NOMO-1 treated with DMSO at 0.1 percent for 48 hours (cell line): ENCODE results near the gene SESN3.
A peak's percentile ranks its signal among the peaks of the same experiment; 100 is the strongest.
"Not testable (repeated sequence)": the region's sequence is repeated elsewhere in the genome, so short reads cannot be mapped to it uniquely, and the experiment has no call there.

Experiments used
- DNase-seq: peaks from one replicate; lab custom pipeline; 2025; ENCODE audit not compliant: unreplicated experiment; lab: John Stamatoyannopoulos, UW

SESN3 gene

GRCh38 chr11:95154514-95154913 is 76.5 kb downstream of the SESN3 start:
- peak; percentile 52 for DNase-seq

DNA sequence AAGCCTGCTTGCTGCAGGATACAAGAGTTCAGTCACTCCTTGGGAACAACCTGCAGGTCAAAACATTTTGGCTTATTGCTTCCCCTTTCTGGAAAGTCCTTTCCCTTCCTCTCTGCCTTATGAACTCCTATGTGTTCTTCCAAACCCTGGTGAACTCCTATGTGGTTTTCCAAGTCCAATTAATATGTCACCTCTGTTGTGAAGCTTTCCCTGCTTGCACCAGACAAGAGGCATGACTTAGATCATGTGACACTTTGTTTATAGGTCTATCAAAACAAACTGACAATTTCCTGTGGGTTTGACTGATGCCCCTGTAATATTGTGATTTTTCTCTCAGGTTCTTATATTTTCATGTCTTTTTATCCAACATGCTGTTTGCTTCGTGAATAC is 77.2 kb downstream of the SESN3 start:
- no peak for DNase-seq

DNA sequence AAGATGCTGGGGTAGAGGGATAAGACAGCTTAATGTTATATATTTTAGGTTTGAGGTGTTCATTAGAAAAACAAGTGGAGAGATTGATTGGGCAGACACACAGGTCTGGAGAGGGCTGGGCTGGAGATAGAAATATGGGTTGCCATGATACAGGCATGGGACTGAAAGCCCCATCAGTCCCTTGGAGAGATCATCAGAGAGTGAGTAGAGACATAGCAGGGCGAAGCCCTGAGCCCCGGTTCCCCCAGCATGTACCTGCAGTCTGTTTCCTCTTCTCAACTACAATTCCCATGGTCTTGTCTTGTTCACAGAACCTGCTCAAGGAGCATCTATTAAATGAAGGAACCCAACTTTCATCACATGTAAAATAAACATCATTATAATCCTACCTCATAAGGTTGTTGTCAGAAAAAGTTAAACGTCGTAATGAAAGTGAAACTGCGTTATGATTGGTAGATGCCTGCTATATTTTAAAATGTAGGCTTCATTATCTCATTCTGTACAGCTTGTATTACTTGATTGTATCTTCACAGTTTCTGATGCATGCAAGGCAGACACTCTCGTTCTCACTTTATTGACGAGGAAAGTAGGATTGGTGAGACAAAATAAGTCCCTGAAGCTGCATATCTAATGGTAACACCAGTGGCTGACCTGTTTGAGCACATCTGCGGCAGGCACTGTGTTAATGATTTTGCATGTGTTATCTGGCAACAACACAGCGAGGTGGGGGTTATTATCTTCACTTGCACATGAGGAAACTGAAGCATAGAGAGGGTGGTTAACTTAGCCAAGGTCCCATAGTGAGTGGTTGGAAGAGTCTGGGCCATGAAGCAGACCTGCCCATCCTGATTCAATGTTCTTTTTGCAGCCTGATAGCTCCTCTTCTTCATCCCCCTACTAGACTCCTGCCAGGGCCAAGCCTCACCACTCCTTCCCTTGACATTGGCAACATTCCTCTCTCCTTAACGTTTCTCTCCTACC is 77.8 kb downstream of the SESN3 start:
- DNase-seq, result no peak

GRCh38 chr11:95150956-95151684 is 79.9 kb downstream of the SESN3 start:
- DNase-seq, result peak; percentile 93

- DNase-seq, result no peak
Observed at GRCh38 chr11:95149651-95150364, 81.2 kb downstream of the SESN3 start.

GRCh38 chr11:95148938-95149337 is 82.1 kb downstream of the SESN3 start:
- no peak for DNase-seq

DNA sequence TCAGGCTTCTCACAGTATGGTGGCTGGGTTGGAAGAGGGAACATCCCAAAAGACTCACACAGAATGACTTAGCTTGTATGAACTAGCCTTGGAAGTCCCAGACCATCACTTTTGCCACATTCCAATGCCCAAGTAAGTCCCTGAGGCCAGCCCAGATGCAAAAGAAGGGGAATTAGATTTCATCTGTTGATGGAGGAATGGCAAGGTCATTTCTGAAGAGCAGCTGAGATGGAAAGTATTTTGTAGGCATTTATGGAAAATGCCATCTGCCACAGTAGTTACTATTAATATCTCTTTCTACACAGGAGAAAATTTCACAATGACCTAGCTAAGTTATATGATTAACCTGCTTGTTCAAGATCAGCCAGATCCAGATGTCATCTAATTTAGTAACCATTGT is 82.6 kb downstream of the SESN3 start:
- DNase-seq, result no peak

DNA sequence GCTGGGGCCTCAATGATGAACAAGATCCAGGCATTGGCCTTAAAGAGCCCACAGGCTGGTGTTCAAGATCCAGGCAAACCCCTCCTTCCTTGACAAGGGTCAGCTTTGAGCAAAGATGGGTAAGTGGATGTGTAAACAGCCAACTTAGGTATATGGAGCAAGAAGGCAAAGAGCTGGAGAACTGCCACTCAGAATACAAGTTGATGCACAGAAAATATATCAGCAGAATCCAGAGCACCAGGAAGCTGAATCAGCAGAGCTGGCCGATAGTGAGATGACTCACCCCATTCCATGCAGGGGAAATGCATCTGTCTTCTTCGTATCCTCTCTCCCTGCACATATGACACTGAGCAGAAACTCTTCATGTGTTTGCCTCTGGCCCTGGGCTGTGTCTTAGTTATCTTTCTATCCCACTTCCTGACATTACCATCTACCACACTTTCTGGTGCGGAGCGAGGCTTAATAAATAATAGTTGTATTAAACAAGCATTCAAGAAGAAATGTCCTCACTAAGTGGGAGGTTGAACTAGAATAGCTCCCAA is 83.6 kb downstream of the SESN3 start:
- no peak for DNase-seq

DNA sequence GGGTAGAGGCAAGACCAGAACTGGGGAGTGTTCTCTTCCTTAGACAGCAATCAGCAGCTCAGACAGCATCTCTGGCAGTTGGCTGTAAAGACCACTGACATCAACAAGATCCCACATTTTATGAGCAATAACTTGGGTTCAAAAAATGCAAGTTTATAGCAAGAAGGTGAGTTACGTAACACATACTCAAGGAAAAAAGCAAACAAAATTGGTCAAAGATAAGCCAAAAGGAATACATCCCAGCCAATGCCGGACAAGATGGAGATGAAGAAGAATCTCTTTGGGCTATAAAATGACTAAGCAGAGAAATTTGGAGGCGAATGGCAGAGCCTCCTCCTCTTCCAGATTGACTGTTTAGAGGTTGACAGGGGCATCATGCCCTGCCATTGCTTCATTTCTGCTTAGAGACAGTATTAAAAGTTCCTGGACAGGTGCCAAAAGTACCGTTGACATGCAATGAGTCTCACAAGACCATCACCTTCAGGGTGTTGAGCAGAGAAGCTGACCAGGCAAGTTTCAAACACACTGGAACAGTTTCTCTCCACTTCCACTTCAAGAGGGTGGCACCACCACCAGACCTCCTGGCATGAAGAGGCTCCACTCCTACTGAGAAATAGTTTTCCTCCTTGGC is 85.5 kb downstream of the SESN3 start:
- DNase-seq, result no peak

DNA sequence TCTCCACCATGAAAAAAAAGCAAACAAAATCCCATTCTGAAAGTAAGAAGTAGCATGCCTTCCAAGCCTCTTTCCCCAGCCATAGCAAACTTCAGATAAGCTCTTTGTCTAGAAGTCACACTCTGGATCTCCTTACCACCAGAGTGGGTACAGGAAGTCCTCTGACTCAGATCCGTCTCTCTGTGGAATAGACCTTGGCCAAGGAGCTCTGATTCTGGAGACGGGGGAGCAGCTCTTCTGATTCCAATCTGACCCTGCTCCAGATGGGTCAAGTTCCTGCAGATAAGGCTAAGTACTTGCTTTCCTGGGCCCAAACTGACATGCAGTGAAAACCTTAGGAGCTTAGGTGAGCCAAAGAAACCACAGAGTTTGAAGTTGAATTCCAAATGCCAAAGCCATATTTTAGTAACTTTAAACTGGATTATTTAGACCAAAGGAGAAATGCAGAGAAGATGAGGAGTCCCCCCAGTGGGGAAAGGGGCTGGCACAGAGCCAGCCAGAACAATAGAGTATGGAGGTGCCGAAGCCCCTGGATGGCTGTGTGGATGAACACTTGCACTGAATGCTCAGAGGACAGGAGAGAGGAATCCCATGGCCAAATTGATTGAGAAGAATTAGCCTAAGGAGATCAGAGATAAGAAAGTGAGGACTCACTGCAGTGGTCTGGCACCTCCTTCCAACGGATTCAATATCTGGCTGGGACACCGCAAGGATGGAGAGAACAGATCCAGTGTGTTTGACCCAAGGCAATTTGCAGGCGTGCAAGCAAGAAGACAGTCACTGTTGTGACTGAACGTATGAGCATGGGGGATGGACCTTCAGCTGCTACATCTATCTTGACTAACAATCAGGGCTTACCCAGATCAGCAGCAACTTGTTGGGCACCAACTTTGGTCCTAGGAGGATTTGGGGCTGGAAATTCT is 86.4 kb downstream of the SESN3 start:
- no peak for DNase-seq

GRCh38 chr11:95143106-95143681 is 87.8 kb downstream of the SESN3 start:
- no peak for DNase-seq

DNA sequence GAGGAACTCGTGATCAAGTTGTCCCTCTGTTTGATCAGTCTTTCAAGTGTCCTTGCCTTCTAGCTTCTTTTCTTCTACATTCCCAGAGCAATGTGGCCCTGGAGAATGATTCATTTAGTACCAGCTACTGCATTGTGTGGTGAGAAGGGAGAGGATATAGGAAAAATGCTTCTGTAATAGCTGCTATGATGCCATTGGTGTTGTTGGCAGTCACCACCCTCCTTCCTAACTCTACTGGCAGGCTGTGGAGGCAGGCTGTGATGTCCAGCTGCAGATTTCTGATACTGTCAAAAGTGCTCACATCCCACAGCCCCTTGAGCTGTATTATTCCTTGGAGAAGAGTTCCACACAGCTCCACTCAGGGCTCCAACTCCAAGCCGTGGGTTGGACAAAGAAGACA is 88.6 kb downstream of the SESN3 start:
- no peak for DNase-seq

DNA sequence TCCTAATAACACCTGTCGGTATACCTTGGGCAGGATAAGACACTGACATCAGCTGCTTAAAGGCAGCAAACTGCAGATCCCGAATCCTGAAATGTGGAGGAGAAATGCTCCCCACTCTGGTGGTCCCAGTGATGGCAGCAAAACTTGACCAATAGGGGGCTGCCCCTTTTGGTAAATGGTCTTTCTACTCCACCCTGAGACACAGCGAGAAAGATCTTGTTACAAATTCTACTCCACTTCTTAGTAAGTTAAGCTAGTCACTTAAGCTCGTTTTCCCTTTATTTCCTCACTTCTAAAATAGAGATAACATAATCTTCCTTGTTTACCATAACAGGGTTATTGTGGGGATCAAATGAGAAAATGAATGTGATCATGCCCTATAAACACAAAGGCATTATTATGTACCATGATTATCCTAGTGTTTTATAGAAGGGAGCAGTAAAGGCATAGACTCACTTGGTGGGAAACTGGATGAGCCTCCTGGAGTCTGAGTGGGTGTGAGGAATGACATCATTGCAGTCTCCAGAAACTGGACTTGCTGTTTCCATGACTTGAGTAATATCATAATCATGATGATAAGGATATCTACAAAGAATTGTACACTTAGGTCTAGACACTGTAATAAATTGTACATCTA is 90.5 kb downstream of the SESN3 start:
- no peak for DNase-seq

GRCh38 chr11:95138448-95138847 is 92.6 kb downstream of the SESN3 start:
- peak; percentile 46 for DNase-seq

DNA sequence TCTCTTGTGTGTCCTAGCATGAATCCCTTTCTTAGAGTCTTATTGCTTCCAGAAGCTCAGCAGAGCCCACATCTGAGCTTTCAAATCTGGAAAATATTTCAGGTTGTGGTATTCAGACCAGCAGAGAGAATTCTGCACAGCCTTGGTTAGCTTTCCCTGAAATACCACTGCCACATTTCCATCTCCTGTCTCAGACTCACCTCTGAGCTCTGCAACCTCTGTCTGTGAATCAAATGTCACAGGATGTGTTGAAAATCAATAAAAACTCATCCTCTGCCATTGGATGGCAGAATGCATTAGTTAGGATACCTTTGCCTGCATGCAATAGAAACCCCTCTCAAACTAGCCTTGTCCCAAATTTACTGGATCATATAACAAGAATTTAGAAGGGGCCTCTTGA is 93.7 kb downstream of the SESN3 start:
- DNase-seq, result no peak

- not testable (repeated sequence) for DNase-seq
Observed at GRCh38 chr11:95136747-95137146, 94.3 kb downstream of the SESN3 start.

DNA sequence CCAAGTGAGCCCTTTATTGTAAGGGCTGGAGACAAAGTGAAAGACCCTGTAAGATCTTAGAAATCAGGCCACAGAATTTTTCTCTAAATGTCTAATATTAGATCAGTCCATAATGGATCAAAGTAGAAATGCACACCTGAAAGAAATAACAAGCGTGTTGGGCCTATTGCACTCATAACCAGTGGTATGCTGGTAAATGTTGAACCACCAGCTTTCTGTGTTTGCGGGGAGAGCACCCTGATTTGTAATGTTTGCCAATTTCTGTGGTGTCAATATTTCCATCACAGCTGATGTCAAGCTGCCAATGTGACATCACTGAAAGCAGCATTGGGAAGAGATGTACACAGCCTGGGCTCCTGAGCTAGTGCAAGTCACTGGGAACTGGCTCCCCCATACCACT is 95.1 kb downstream of the SESN3 start:
- no peak for DNase-seq

DNA sequence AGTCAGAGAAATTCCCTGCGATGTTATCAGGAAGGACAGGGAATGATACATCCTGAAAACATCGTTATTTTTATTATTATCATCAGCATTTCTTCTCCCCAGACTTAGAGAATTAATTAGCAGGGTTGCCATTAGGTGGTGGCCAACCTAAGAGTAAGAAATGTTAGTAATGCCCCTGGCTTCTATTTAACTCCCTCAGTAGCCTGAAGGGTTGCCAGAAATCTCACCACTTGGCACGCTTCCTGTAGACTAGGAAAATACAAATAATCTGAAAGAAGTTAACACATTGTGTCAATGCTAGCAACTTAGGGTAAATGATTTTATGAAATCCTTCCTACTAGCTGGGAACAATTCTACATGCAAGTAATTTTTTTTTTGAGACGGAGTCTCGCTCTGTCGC is 95.8 kb downstream of the SESN3 start:
- DNase-seq, result no peak

DNA sequence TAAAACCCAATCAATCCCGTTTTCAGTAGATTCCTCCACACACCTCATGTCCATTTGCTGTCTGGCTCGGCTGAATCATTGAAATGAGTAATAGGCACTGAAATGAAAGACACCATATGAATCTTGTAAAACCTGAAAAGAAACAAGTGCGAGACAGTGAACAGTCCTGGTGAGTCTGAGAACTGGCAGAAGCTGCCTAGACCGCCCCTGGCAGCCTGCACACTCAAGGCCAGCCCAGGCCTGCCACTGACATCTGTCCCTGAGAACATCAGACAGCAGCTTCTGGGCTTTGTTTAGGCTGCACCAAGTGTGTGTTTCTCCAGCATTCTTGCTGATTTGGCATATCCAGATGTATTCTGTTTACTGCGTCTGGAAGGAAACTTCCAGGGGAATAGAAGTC is 96.5 kb downstream of the SESN3 start:
- no peak for DNase-seq
